HepG2 (cell line): ENCODE data around the gene TPSD1. TPM values are rescaled to one million over a fixed set of nuclear protein-coding genes. Genes with fewer than 3 reads are reported as not detected.
A peak's percentile ranks its signal among the peaks of the same experiment; 100 is the strongest.

ENCODE experiments used
- ATF1 ChIP-seq: IDR thresholded peaks from 2 replicates; pipeline ENCODE4 v1.6.1; 2016; ENCODE audit warnings: mild to moderate bottlenecking, control low read depth
- FOXA1 ChIP-seq, 2 experiments: fragments of 450-650 bp in 1 of 2; sonication (generic) in 1 of 2; formaldehyde crosslinking in 1 of 2; IDR thresholded peaks; 2 replicates each; pipeline versions ENCODE4 v1.4.0 to v1.6.1; 2016 to 2020; ENCODE audit warnings: missing genetic modification reagents in 1 of 2
- HIC2 ChIP-seq: sonication (generic); formaldehyde crosslinking; IDR thresholded peaks from 2 replicates; pipeline ENCODE4 v1.9.0; 2022; ENCODE audit warnings: low read depth, missing genetic modification reagents
- NFIB ChIP-seq: sonication (generic); formaldehyde crosslinking; IDR thresholded peaks from 2 replicates; pipeline ENCODE4 v1.9.0; 2021; ENCODE audit warnings: missing genetic modification reagents, mild to moderate bottlenecking, borderline replicate concordance
- POGZ ChIP-seq: sonication (generic); formaldehyde crosslinking; IDR thresholded peaks from 2 replicates; pipeline ENCODE4 v1.4.0; 2020; ENCODE audit warnings: mild to moderate bottlenecking, missing genetic modification reagents
- SALL1 ChIP-seq: sonication (generic); formaldehyde crosslinking; IDR thresholded peaks from 2 replicates; pipeline ENCODE4 v1.8.0; 2022; ENCODE audit warnings: mild to moderate bottlenecking, missing genetic modification reagents
- TAF1 ChIP-seq: sonication (generic); formaldehyde crosslinking; IDR thresholded peaks from 2 replicates; pipeline ENCODE4 v1.4.0; 2020; ENCODE audit warnings: missing genetic modification reagents
- ZNF235 ChIP-seq: sonication (generic); formaldehyde crosslinking; IDR thresholded peaks from 2 replicates; pipeline ENCODE4 v1.8.1; 2023; ENCODE audit warnings: mild to moderate bottlenecking, missing genetic modification reagents, borderline replicate concordance
- ZNF335 ChIP-seq: sonication (generic); formaldehyde crosslinking; IDR thresholded peaks from 2 replicates; pipeline ENCODE4 v1.4.0; 2020; ENCODE audit warnings: missing genetic modification reagents
- ZNF569 ChIP-seq: sonication (generic); formaldehyde crosslinking; IDR thresholded peaks from 2 replicates; pipeline ENCODE4 v1.5.0; 2020; ENCODE audit warnings: mild to moderate bottlenecking, missing genetic modification reagents, moderate library complexity, borderline replicate concordance
- ZNF761 ChIP-seq: sonication (generic); formaldehyde crosslinking; conservative IDR thresholded peaks from 2 replicates; pipeline ENCODE4 v1.4.0; 2020; ENCODE audit warnings: mild to moderate bottlenecking, missing genetic modification reagents
- ZXDC ChIP-seq: sonication (generic); formaldehyde crosslinking; IDR thresholded peaks from 2 replicates; pipeline ENCODE4 v1.5.0; 2020; ENCODE audit warnings: mild to moderate bottlenecking, missing genetic modification reagents
- polyA plus RNA-seq, 8 experiments: library from polyadenylated mRNA; depleted of rRNA in 3 of 8; stranded (reverse) in 7 of 8; unstranded in 1 of 8; fragments of >200 nt; fragmentation: Illumina TruSeq in 4 of 8; extraction: Trizol in 4 of 8; gene quantifications; 2 replicates each; pipeline versions ENCODE4 v1.2.1 to v1.2.3, GENCODE V29; 2011 to 2016; ENCODE audit warnings: low read depth in 4 of 8, missing spikeins in 1 of 8, mixed read lengths in 1 of 8; ENCODE audit not compliant: insufficient read depth in 1 of 8
- total RNA-seq, 5 experiments: library from RNA; depleted of rRNA; stranded (reverse); fragments of >200 nt; fragmentation: Illumina TruSeq; extraction: Trizol; gene quantifications; 2 replicates each; pipeline ENCODE4 v1.2.3, GENCODE V29; 2016; ENCODE audit warnings: low read depth in 1 of 5
- TF ChIP-seq, protein P1 (sequence below): sonication (generic); formaldehyde crosslinking; IDR thresholded peaks from 2 replicates; pipeline ENCODE4 v1.4.0; 2020; ENCODE audit warnings: missing genetic modification reagents
- TF ChIP-seq, protein P2 (sequence below): sonication (generic); formaldehyde crosslinking; IDR thresholded peaks from 2 replicates; pipeline ENCODE4 v1.4.0; 2020; ENCODE audit warnings: mild to moderate bottlenecking, missing genetic modification reagents
- TF ChIP-seq, protein P3 (sequence below): sonication (generic); IDR thresholded peaks from 2 replicates; pipeline ENCODE4 v1.6.1; 2016; ENCODE audit warnings: low read depth, borderline replicate concordance
- TF ChIP-seq, protein P4 (sequence below): sonication (generic); formaldehyde crosslinking; IDR thresholded peaks from 2 replicates; pipeline ENCODE4 v1.4.0; 2020; ENCODE audit warnings: missing genetic modification reagents, borderline replicate concordance

The TPSD1 gene
- total and polyA plus RNA-seq, 2 of the 13 experiments (the other 11 are each of a cell fraction or from before 2014, with no cell fraction given): not detected

GRCh38 chr16:1290860-1291575 is 35.1 kb downstream of the TPSD1 start (continued):
- TF ChIP-seq, protein P1, sequence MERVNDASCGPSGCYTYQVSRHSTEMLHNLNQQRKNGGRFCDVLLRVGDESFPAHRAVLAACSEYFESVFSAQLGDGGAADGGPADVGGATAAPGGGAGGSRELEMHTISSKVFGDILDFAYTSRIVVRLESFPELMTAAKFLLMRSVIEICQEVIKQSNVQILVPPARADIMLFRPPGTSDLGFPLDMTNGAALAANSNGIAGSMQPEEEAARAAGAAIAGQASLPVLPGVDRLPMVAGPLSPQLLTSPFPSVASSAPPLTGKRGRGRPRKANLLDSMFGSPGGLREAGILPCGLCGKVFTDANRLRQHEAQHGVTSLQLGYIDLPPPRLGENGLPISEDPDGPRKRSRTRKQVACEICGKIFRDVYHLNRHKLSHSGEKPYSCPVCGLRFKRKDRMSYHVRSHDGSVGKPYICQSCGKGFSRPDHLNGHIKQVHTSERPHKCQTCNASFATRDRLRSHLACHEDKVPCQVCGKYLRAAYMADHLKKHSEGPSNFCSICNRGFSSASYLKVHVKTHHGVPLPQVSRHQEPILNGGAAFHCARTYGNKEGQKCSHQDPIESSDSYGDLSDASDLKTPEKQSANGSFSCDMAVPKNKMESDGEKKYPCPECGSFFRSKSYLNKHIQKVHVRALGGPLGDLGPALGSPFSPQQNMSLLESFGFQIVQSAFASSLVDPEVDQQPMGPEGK (CRISPR knock-in tag): peak; percentile 37; the same call in 1 of the 2 replicates
- TF ChIP-seq HIC2 (CRISPR knock-in tag): no peak
- TF ChIP-seq ZNF335: peak; percentile 58; the same call in 1 of the 2 replicates
- TF ChIP-seq NFIB (CRISPR knock-in tag): no peak
- no peak for TF ChIP-seq POGZ
- TF ChIP-seq ZXDC (CRISPR knock-in tag): no peak
- 0 out of 2 replicates have a peak, but pooled peaks have one; percentile 1 for TF ChIP-seq TAF1
- TF ChIP-seq, protein P2, sequence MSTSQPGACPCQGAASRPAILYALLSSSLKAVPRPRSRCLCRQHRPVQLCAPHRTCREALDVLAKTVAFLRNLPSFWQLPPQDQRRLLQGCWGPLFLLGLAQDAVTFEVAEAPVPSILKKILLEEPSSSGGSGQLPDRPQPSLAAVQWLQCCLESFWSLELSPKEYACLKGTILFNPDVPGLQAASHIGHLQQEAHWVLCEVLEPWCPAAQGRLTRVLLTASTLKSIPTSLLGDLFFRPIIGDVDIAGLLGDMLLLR (CRISPR knock-in tag): no peak
- peak; percentile 16; the same call in 1 of the 2 replicates for TF ChIP-seq SALL1 (CRISPR knock-in tag)
- no peak for TF ChIP-seq ZNF569 (CRISPR knock-in tag)
- no peak for TF ChIP-seq FOXA1 (IDR thresholded peaks at IDR 0.05)
- 0 out of 2 replicates have a peak, but pooled peaks have one; percentile 14 for TF ChIP-seq FOXA1 (CRISPR knock-in tag; IDR thresholded peaks at IDR 0.05)
- TF ChIP-seq ZNF235 (CRISPR knock-in tag): no peak
- TF ChIP-seq, protein P3, sequence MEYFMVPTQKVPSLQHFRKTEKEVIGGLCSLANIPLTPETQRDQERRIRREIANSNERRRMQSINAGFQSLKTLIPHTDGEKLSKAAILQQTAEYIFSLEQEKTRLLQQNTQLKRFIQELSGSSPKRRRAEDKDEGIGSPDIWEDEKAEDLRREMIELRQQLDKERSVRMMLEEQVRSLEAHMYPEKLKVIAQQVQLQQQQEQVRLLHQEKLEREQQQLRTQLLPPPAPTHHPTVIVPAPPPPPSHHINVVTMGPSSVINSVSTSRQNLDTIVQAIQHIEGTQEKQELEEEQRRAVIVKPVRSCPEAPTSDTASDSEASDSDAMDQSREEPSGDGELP: no peak
- TF ChIP-seq, protein P4, sequence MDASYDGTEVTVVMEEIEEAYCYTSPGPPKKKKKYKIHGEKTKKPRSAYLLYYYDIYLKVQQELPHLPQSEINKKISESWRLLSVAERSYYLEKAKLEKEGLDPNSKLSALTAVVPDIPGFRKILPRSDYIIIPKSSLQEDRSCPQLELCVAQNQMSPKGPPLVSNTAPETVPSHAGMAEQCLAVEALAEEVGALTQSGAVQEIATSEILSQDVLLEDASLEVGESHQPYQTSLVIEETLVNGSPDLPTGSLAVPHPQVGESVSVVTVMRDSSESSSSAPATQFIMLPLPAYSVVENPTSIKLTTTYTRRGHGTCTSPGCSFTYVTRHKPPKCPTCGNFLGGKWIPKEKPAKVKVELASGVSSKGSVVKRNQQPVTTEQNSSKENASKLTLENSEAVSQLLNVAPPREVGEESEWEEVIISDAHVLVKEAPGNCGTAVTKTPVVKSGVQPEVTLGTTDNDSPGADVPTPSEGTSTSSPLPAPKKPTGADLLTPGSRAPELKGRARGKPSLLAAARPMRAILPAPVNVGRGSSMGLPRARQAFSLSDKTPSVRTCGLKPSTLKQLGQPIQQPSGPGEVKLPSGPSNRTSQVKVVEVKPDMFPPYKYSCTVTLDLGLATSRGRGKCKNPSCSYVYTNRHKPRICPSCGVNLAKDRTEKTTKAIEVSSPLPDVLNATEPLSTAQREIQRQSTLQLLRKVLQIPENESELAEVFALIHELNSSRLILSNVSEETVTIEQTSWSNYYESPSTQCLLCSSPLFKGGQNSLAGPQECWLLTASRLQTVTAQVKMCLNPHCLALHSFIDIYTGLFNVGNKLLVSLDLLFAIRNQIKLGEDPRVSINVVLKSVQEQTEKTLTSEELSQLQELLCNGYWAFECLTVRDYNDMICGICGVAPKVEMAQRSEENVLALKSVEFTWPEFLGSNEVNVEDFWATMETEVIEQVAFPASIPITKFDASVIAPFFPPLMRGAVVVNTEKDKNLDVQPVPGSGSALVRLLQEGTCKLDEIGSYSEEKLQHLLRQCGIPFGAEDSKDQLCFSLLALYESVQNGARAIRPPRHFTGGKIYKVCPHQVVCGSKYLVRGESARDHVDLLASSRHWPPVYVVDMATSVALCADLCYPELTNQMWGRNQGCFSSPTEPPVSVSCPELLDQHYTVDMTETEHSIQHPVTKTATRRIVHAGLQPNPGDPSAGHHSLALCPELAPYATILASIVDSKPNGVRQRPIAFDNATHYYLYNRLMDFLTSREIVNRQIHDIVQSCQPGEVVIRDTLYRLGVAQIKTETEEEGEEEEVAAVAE (CRISPR knock-in tag): no peak
- TF ChIP-seq ZNF761 (CRISPR knock-in tag): no peak
- TF ChIP-seq ATF1 (CRISPR knock-in tag): no peak
